HG02798 (cell line): ENCODE data around the gene SRRD.

Experiments used
- ATAC-seq: cut with Tn5 transposase; IDR thresholded peaks from one replicate; pipeline ENCODE4 v1.9.1; 2021; ENCODE audit warnings: mild to moderate bottlenecking; ENCODE audit not compliant: unreplicated experiment, poor library complexity

Gene SRRD

DNA sequence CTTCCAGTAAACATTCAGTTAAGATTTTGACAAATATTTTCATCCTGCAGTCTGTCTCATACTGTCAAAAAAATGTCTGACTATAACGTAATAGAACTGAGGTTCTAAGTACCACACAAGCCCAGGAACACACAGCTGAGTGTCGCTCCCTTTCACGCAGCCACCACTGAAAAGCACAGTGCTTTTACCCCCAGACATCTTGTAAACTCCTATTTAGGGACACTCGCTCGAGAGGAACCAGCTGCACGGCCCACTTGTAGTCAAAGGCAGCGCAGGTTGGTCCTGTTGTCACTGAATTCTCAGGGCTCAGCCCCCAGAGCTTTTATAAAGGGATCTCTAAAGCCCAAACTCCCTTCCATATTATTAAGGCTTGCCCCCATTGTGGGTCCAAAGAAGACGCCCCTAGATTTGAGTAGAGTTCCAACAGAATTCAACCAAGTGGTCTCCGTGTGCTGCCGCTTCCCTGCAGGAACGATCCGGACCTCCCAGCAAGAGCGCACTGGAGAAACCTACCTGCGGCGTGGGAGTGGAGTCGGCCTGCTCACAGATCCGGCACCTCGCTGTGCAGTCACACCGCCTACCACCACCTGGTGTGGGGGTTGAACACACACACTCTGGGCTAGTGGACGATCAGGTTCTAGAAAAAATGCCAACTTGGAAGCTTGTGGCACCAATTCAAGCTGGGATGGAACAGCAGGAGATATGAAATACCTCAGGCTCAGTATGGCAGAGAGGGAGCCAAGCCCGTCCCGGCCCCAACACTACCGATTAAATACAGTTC, 31.3 kb upstream of the SRRD start:
- no peak for ATAC-seq

DNA sequence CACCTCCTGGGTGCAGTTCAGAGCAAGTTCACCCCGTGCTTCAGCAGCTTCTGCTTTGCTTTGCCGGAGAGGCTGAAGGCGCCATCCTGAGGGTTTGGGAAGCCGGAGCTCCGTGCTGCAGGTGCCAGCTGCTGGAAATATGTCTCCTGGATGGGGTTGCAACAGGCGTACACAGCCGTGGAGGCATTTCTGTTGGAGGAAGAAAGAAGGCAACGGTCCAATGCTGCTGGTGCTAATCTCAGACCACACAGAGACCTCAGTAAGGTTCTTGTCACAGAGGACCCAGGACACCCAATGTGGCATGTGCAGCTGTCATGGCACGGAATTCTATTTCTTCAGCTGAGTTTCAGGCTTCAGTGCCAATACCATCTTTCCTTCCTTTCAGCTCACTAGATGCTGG, 30.5 kb upstream of the SRRD start:
- no peak for ATAC-seq

- no peak for ATAC-seq
These were observed 29.7 kb upstream of the SRRD start for GRCh38 chr22:26453812-26454500.

GRCh38 chr22:26457661-26458272, 25.9 kb upstream of the SRRD start:
- ATAC-seq, result no peak

- no peak for ATAC-seq
These were observed 23.5 kb upstream of the SRRD start for GRCh38 chr22:26460202-26460601.

DNA sequence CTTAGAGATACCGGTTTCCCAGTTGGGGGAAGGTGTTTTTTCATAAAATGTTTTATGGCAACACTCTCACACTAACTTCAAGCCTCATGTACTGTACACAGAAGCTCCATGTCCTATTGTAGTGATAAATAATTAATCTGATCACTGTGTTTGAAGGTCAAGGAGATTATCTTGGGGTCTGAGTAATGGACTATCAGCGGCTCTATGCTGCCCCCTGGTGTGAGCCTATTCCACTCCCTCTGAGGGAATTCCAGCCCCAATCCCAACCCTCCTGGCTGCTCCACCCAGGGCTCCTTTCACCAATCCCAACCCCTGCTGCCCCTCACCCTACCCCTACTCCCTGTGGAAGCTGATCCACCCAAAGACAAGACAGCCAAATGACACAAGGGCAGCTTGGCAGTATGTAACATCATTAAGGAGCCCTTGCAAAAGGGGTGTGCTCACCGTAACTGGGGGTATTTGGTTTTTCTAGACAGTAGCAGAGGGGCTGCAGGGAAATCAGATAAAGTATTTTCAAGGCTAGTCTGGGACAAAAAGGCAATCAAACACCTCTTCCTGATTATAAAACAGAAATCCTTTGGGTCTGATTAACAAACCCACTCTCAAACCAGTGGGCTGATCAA, 22.4 kb upstream of the SRRD start:
- ATAC-seq, result no peak

- no peak for ATAC-seq
These were observed 21.6 kb upstream of the SRRD start for GRCh38 chr22:26462051-26462450.

GRCh38 chr22:26462641-26463040, 21.0 kb upstream of the SRRD start:
- ATAC-seq, result no peak

GRCh38 chr22:26463101-26463661, 20.5 kb upstream of the SRRD start:
- no peak for ATAC-seq

GRCh38 chr22:26463688-26464087, 20.0 kb upstream of the SRRD start:
- ATAC-seq, result no peak

GRCh38 chr22:26464312-26464711, 19.4 kb upstream of the SRRD start:
- ATAC-seq, result no peak

DNA sequence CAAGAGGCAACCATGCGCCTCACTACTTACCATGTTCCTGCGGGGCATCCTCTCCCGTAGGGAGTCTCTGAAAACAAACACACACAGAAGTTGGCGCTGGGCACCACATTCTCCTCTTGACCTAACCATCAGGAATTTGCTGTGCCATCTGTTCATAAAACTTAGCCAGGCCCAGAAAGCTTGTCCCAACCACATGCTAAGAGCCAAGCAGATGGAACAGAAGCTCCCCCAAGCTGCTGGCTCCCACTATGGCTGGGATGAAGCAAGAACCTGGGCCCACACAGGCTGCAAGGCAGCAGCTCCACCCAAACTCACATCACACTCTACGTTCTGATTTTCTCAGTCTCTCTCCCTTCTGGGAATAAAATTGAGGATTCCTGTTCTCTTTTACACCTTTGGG, 17.5 kb upstream of the SRRD start:
- ATAC-seq, result no peak

DNA sequence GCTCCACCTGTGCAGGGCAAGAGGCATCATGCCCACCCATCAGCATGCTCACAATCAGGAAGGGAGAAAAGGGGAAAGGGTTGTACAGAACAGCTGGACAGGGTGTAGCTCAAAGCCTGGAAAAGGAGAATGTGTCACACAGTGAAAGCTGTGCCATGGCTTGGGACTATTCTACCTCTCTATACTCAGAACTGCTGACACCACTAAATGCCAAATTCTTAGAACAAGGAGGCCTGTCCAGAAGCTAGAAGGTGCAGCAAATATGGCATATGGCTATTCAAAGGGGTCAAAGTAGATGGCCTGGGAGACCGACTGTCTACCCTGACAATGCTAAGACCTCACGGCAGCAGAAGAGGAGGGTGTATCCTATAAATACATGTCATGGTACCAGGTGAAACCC, 12.9 kb upstream of the SRRD start:
- ATAC-seq, result no peak

DNA sequence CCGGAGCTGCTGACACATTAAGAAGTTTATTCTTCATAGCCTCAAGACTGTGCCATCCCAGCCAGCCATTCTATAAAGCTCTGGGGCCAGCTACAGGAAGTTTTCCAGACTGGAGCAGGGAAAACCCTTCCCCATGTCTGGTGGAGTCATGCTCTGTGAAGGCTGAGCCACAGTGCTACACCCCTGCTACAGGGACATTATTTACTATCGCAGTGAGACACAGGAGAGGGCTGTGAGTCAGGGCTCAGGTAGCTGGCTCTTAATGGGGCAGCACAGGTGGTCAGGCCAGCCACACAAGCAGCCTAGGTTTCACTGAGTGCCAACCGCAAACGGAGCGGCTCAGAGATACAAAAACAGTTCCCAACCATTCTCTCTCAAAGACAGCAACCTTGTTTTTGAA, 12.2 kb upstream of the SRRD start:
- ATAC-seq, result no peak

DNA sequence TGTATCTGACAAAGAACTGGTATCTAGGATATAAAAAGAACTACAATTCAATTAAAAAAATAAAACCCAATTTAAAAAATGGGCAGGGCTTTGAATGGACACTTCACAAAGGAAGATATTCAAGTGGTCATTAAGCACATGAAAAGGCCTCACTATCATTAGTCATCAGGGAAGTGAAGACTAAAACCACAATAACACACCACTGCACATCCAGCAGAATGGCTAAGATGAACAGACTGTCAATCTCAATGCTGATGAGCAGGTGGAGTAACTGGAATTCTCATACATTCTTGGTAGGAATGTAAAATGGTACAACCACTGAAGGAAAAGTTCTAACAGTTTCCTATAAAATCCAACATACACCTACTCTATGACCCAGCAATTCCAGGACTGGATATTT, 9.0 kb upstream of the SRRD start:
- no peak for ATAC-seq

DNA sequence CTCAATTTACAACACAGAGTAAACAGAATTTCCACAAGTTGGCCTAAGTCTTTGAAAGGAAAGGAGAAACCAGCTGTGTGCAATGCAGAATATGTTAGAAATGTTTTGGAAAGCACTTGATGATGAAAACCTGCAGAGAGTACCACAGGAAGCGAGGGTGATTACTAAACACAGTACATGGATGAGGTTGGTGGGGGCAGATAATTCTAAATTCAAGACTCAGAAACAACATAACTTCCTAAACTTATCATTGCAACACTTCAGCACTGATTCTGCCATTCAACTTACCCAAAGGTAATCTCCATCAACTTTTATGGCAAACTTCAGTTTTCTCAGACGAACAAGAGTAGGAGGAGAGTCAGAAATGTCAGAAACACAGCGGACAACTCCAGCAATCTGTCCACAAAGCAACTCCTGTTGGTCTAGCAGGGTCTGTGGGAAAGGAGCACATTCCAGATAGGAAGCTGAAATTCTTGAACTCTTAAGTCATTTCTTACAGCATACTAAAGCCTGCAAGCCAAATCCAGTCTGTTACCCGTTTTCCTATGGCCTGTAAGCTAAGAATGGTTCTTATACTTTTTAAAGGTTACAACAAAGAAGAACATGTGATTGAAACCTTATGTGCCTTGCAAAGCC, 6.9 kb upstream of the SRRD start:
- ATAC-seq, result no peak

GRCh38 chr22:26477341-26477731, 6.3 kb upstream of the SRRD start:
- no peak for ATAC-seq

- ATAC-seq, result no peak
These were observed 4.5 kb upstream of the SRRD start for GRCh38 chr22:26479043-26479791.

DNA sequence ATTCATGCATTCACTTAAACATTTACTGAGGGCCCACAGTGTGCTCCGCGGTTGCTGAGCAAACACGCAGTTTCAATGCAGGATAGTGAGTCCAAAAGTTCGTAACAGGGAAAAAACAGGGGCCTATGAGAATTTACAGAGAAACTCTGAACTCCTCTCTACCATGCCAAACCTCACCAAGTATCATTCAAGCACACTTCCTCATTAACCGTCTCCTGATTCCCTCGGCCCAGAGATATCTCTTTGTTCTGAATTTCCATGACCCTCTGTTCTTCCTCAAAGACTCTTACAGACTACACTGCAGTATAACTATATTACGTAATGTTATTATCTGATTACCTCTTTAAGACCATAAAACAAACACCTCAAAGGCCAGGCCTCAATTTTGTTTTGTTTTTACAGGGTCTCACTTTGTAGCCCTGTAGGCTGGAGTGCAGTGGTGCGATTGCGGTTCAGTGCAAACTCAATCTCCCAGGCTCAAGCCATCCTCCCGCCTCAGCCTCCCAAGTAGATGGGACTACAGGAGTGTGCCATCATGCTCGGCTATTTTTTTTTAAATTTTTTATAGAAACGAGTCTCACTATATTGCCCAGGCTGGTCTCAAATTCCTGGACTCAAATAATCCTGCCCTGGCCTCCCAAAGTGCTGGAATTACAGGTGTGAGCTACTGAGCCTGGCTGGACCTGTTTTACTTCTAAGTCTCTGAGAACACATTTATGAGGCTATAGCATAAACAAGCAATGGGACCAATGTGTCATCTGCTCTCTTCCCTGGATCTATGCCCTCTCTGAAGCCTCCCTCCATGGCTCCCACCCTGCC, 3.7 kb upstream of the SRRD start:
- no peak for ATAC-seq
